ENCODE data around the gene PTPRM.

The PTPRM gene

GRCh38 chr18:7766817-7767216 lies 199.7 kb downstream of the PTPRM start:
- DNase-seq = no peak

DNA sequence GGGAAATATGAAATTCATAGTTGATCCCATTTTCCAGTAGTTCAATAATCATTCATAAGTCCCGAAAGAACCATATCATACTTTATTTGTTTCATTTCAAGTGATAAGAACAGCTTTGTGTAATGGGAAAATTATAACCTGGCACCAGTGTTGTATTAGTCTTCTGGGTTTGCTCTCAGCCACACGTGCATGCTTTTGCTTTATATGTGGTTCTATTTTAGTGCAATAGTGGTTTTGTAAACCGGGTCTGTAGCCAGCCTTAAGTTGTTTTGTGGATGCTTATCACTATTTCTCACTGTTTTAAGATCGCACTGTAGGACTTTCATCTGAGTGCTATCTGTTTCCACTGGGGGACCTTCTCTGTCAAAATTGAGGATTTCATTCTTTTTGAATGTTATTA lies 203.8 kb downstream of the PTPRM start:
- DNase-seq = no peak

- DNase-seq = no peak
Observed at GRCh38 chr18:7772510-7772888, 205.4 kb downstream of the PTPRM start.

- no peak for DNase-seq
Observed at GRCh38 chr18:7772951-7773350, 205.8 kb downstream of the PTPRM start.

GRCh38 chr18:7775128-7775527 lies 208.0 kb downstream of the PTPRM start:
- no peak for DNase-seq

DNA sequence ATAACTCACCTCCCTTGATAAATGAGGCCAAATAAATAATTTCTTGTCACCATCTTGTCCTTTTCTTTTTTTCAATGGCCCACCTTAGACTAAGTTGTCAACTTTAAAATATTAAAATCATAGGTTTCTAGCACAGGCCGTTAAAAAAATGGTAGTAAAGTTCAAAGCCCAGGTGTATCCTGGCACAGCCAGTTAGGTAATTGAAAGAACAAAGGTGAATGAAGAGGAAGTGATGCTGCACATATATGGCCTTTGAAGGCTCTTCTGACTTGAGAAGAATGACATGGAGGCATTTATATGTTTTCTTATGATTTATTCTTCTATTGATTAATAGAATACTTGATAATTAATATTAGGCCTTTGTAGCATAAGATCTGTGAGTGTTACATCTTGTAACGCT lies 208.7 kb downstream of the PTPRM start:
- DNase-seq = no peak

- DNase-seq = no peak
Observed at GRCh38 chr18:7778181-7778580, 211.1 kb downstream of the PTPRM start.

DNA sequence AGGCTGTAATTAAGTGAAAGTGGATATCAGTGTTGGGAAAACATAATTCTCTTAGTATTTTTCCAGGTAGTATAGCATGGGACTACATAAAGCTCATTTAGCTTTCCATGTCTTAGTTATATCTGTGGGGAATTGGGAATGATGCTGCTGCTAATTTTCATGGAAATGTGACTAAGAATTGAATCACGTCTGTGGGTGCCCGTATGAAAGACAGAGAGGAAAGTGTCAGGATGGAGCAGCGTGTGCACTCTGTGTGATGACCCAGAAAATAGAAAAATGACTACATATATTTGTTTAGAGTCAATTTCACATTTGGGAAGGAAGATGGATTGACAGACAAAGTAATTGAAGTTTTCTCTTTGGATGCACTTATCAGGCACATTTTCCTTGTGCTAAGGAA lies 212.1 kb downstream of the PTPRM start:
- no peak for DNase-seq

DNA sequence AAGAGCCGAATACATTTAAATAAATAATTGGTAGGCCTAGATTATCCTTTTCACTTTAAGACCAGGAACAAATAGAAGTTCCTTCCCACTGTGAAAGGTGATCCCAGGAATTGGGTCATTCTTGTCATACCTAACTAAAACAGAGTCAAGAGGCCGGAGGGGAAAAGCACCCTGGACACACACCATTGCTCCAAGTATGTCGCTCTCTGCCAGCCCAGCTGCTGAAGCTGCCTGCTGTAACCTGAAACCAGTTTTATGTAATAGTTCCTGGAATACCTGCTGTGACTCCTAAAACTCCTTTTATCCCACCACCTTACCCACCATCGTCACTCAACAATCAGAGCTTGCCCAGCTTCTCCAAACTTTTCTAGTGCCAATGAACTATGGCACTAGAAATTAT lies 217.1 kb downstream of the PTPRM start:
- no peak for DNase-seq

DNA sequence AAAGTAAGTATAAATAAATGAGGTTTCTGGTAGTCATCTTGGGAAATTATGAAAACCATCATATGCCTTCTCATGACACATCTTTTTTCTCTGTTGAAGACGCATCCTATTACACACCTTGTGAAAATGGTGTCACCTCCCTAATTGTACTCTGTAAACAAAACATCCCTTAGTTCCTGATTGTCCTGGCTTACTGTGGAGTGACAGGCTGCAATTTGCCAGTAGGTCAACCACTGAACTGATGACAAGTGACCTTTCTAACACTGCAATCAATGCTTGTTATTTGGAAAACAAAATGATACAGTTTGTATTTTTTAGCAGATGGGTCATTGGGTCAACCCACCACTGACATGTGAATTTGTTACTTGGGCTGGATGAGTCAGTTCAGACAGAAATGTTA lies 219.5 kb downstream of the PTPRM start:
- DNase-seq = no peak

DNA sequence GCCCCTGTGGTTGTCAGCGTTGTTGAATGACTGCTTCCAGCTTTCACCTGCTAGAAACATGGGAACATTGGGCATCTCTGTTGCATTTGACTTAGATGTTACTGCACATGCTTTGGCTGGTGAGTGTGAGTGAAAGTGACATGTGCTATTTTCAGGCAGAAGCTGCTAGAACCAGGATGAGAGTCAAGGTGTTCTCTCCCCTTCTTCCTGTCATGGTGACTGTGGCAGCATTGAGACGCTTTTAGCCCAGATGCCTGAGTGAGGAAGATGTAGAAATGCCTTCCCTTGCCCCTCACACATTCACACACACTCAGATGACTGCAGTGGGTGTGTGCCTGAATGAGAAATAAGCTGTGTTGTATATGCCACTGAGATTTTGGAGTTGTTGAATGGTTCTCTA lies 220.2 kb downstream of the PTPRM start:
- no peak for DNase-seq

DNA sequence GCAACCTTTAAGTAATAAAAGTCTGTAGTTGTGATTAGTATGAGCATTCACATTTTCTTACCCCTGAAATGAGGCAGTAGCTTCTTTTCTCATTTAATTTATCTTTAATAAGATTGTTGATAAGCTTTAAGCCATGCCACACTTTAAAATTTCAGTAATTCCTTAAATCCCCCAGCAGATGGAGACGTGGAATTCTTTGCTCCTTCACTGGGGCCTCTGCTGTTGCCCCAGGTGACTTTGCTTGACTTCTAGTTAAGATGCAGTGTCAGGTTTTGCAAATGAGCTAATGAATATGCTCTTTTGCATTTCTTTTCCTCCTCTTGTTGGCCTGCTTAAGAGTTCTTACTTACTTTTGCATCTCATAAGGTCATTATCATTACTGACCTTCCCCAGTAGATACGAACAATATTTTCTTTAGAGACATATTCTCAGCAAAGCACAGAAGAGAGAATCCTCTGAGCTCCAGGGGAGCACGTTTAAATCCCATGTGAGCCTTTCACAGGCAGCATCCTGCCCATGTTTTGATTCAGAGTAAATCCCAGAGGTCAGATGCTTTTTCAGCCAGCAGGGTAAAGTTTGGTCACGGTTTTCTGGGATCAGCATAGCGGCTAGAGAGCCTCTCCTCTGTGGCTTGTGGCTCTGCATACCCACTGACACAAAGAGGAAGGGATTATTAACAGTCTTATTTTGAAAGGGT lies 222.9 kb downstream of the PTPRM start:
- peak; percentile 51 for DNase-seq

DNA sequence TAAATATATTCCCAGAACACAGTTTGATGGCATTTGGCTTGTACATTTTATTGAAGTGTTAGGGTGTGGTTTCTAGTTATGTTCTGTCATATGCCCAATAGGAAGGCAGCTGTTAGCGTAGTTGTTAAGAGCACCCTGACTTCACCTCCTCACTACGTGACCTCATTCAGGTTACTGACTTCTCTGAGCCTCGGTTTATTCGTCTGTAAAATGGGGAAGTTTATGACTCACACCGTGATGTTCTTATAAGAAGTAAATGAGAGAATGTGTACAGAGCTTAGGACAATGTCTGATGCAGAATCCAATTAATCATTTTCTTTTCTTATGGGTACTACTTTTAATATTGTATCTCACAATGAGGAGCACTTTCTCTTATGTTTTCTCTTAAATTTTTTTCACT lies 226.0 kb downstream of the PTPRM start:
- no peak for DNase-seq

DNA sequence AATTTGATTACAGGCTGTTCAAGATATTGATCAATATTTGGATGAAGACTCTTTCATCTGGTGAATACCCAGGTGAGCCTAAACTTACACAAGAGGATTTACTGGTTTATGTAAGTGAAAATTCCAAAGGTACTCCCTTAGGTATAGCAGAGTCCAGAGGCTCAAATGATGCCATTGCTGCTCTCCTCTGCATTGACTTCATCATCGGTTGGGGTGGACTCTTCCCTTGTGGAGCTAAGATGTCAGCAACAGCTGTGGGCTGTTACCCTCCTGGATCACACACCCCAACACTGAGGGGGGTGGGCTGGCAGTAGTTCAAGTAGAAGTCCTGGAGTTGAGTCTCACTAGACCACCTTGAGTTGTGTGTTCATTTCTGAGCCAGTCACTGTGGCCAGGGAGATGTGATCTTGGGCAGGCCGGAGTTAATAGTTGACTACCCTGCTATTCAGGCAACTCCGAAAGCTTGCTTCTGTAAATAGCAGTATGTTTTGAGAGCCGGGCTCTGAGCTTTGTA lies 236.9 kb downstream of the PTPRM start:
- no peak for DNase-seq

GRCh38 chr18:7805096-7805495 lies 238.0 kb downstream of the PTPRM start:
- DNase-seq = no peak

- no peak for DNase-seq
Observed at GRCh38 chr18:7805880-7806279, 238.8 kb downstream of the PTPRM start.

DNA sequence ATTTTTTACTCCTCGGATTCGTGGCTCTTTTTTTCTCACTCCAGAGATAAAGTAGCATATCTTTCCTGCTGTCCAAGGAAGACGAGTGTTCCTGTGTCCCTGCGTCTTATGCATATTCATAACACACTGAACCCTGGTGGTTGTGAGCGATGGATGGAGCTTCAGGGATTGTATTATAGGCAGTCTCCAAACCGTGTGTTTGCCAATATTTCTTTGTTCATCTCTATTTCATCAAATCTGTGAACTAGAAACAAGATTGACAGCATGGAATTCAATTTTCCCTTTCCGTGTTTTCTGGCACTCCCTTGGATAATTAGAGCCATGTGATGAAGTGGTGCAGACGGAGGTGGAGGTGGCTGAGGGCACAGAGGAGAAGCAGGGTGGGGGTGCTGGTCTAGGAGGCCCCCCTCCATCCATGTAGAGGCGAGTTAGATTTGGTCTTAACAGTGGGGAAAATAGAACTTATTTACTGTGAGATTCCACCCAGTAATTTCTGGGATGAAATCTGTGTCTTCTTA lies 240.9 kb downstream of the PTPRM start:
- DNase-seq = no peak

DNA sequence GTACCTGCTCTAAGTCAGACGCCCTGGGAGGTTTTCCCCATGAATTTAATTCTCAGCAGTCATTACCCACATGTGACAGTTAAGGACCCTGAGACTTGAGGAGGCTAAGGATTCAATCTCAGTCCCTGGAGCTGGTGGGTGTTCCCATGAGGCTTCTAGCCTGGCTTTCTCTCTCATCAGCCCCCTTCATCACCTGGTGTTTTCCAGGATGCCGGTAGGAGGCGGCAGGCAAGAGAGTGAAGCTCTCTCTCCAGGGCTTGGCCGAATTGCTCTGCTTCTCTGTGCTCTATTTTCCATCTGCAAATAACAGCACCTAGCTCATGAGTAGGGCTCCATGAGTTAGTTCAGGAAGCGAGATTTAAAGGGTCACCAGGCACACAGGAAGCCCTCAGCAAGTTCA lies 241.9 kb downstream of the PTPRM start:
- no peak for DNase-seq

DNA sequence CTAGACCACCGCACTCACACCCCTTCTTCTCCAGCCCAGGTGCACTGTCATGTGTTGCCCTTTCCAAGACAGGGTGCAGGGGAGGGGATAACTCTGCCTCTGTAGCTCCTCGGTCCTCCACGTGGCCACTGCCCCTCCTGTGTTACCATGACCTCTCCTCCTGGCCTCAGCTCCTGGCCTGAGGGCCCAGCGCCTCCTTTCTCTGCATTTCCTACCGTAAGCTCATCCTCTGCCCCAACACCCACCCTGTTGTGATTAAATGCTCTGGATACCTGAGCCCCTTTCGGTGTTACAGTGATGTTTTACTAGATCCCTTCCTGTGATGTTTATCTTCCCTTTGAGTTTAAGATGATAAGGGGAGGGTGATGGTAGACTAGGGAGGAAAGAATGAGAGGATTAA lies 242.3 kb downstream of the PTPRM start:
- no peak for DNase-seq

DNA sequence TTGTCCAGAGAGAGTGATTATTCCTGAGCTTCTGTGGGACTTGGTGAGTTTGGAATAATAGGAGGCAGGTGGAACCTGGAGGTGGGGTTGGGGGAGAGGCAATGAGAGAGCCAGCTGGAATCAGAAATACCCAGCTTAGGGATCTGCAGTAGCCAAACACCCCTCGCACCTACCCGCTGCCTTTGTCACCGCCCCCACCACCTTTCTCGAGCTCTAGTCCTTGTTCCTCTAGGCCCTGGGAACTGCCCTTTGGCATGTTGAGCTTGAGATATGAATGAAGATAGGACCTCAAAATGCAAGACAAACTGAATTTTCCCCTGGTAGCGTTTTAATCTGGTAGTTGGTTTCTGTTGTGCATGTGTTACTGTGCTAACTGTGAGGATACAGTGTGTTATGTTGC lies 242.9 kb downstream of the PTPRM start:
- no peak for DNase-seq

GRCh38 chr18:7812431-7813063 lies 245.4 kb downstream of the PTPRM start:
- DNase-seq = no peak

DNA sequence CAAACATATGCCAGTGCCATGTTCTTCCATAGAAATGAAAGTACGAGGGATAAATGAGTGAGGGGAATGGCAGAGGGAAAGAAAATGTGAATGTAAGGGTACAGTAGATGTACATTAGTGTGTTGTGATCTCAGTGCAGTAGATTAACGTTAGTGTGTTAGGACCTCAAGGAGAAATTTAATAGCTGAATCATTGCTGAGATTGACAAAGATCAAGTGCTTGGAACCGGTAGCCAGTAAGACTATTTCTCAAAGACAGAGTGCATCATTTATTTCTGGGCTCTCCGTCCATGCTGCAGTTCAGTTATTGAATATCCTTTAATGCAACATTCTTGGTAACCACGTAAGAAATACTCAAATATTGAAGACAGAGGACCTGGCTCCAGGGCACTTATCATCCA lies 246.0 kb downstream of the PTPRM start:
- no peak for DNase-seq

- DNase-seq = no peak
Observed at GRCh38 chr18:7814754-7815315, 247.7 kb downstream of the PTPRM start.

DNA sequence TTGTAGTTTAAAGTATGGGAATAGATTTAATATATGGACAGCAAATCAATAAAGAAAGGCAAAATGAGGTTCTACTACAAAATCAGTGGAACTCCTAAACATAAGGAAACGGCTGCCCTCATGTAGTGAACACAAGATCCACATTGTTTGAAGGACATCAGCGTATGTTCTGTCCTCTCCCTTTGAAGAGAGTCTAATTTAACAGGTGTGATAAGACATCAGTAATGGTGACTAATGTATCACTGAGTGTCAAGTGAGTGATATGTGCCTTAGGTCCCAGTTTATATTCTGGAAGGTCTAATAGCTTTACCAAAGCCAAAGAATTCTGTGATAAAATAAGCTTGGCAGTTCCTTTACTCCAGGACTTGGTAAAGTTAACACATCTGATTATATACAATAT lies 248.7 kb downstream of the PTPRM start:
- DNase-seq = no peak
